ENCODE measurements around the gene DICER1.

The DICER1 gene

GRCh38 chr14:95039259-95039992 lies 117.9 kb downstream of the DICER1 start:
- DNase-seq (ENCODE audit: low spot score), result no peak

GRCh38 chr14:95038521-95039250 lies 118.6 kb downstream of the DICER1 start:
- no peak for DNase-seq (ENCODE audit: low spot score)

GRCh38 chr14:95037273-95037672 lies 120.1 kb downstream of the DICER1 start:
- DNase-seq (ENCODE audit: low spot score), result no peak
